NB4 (cell line): ENCODE measurements around the gene MAN1A1.

ENCODE experiments used
- CTCF ChIP-seq: IDR thresholded peaks from one replicate; pipeline ENCODE4 v1.5.1; 2012; ENCODE audit warnings: low read depth, low read length
- POLR2A ChIP-seq: IDR thresholded peaks from 2 replicates; pipeline ENCODE4 v1.6.1; 2011; ENCODE audit warnings: mild to moderate bottlenecking; ENCODE audit not compliant: insufficient read length; ENCODE audit errors: extremely low read depth

DNA sequence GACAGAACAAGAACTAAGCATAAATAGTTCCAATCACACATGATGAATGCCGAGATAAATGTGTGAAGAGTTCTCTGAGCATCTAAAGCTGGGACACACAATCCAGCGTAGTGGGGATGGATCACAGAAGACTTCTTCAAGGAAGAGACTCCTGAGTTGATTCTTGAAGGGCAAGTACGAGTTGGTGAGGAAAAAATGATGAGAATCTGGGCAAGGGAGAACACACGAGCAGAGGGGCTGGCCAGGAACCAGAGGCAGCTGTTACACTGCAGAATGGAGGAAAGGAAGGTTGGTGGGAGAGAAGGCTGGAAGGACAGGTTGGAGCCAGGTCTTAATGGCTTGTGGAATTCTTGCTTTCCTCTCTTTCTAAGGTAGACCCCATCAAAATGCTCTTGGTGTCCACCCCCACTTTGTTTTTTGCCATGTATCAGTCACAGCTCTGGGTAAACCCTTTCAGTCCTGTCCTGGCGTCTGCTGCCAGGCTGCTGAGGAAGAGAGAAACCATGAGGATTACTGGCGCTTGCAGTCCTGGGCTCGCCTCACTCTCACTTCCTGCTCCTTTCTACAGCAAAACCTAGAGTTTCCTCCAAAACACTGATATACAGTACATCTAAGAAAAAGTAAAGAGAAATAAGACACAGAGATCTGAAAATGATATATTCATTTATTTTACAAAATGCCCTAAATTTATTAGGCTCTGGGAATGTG lies 143.5 kb downstream of the MAN1A1 start:
- TF ChIP-seq CTCF (no peak), POLR2A (no peak)
